ENCODE data around the gene ZNF695. TPM values are rescaled to one million over a fixed set of nuclear protein-coding genes. Genes with fewer than 3 reads are reported as not detected.

The ZNF695 gene
- 1 to 10 TPM; 1.2 to 5.3 TPM for total RNA-seq

- no peaks in the 10 kb centered on the region for H3K4me1 ChIP-seq
- intact Hi-C loops (cut with DNase I), result no loop called here
- H3K27me3 ChIP-seq, result no peaks in the 10 kb centered on the region
- peak within 1 kb of the TSS; percentile 56 for H3K4me3 ChIP-seq
- DNase-seq, result peak; percentile 93
- no peaks in the 10 kb centered on the region for H3K36me3 ChIP-seq
- no peak within 1 kb of the TSS for H3K27ac ChIP-seq
- H3K9me3 ChIP-seq, result peaks cover 4% of the 10 kb centered on the region
- TF ChIP-seq CTCF (IDR thresholded peaks at IDR 0.05), result no peak
- peak within 1 kb of the TSS; percentile 34 to 51 for H3K9ac ChIP-seq (ENCODE audit: low read depth in 2 of 2, low read length in 2 of 2)
These were observed at the start of gene ZNF695 for GRCh38 chr1:247007511-247008405. Gene ZNF695, minus strand, starts transcription at chr1:247008057. Its CDS starts 149 bp downstream, at chr1:247007908.

DNA sequence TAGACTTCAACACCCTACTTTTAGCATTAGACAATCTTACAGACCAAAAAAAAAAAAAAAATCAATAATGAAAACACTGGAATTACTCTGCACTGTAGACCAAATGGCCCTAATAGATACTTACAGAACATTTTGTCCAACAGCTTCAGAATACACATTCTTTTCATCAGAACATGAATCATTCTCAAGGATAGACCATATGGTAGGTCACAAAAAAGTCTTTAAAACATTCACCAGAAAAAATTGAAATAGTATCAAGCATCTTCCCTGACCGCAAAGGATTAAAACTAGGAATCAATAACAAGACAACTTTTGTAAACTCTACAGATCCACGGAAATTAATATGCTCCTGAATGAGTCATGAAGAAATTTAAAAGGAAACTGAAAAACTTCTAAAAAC is 48.2 kb upstream of the ZNF695 start:
- Histone ChIP-seq H3K9ac (ENCODE audit: low read depth in 2 of 2, low read length in 2 of 2) (no peak overlapping the region), H3K9me3 (no peaks in the 10 kb centered on the region), H3K27ac (no peak overlapping the region), H3K4me1 (no peaks in the 10 kb centered on the region), H3K36me3 (no peaks in the 10 kb centered on the region), H3K4me3 (no peak overlapping the region), H3K27me3 (no peaks in the 10 kb centered on the region)
- intact Hi-C loops (cut with DNase I), result no loop called here
- DNase-seq, result no peak
- TF ChIP-seq CTCF (IDR thresholded peaks at IDR 0.05), result no peak

DNA sequence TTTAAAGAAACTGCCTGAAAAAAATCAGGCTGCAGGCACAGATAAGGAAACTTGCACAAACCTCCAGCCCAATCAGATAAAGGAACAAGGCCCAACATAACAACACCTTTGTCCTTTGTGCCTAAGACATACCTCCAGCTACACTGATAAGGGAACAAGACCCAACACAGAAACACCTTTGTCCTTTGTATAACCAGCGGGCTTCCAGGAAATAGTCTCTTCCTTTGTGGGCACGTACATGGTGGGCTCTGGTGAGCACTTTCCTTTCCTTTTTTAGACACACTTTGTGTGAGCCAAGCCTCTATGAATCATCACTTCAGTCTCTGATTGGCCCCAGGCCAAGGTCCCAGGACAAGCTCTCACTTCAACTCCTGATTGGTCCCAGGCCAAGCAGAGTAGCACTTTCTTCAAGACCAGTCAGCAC is 47.1 kb upstream of the ZNF695 start:
- intact Hi-C loops (cut with DNase I), result no loop called here
- Histone ChIP-seq H3K27me3 (no peaks in the 10 kb centered on the region), H3K9ac (ENCODE audit: low read depth in 2 of 2, low read length in 2 of 2) (no peak overlapping the region), H3K36me3 (no peaks in the 10 kb centered on the region), H3K4me3 (no peak overlapping the region), H3K4me1 (no peaks in the 10 kb centered on the region), H3K9me3 (no peaks in the 10 kb centered on the region), H3K27ac (no peak overlapping the region)
- TF ChIP-seq CTCF (IDR thresholded peaks at IDR 0.05), result no peak
- DNase-seq, result peak; percentile 24

DNA sequence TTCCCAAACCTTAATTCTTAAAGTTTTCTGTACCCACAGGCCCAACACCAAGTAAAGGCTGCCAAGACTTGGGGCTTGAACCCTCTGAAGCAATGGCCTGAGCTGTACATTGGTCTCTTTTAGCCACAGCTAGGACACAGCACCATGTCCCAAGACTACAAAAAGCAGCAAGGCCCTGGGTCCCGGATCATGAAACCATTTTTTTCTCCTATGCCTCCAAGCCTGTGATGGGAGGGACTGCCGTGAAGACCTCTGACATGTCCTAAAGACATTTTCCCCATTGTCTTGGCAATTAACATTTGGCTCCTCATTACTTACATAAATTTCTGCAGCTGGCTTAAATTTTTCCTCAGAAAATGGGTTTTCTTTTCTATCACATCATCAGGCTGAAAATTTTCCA is 39.8 kb upstream of the ZNF695 start:
- intact Hi-C loops (cut with DNase I), result no loop called here
- Histone ChIP-seq H3K36me3 (no peaks in the 10 kb centered on the region), H3K4me1 (no peaks in the 10 kb centered on the region), H3K4me3 (no peak overlapping the region), H3K27me3 (no peaks in the 10 kb centered on the region), H3K9ac (ENCODE audit: low read depth in 2 of 2, low read length in 2 of 2) (no peak overlapping the region), H3K9me3 (peaks cover 5% of the 10 kb centered on the region), H3K27ac (no peak overlapping the region)
- no peak for DNase-seq
- no peak for TF ChIP-seq CTCF (IDR thresholded peaks at IDR 0.05)

DNA sequence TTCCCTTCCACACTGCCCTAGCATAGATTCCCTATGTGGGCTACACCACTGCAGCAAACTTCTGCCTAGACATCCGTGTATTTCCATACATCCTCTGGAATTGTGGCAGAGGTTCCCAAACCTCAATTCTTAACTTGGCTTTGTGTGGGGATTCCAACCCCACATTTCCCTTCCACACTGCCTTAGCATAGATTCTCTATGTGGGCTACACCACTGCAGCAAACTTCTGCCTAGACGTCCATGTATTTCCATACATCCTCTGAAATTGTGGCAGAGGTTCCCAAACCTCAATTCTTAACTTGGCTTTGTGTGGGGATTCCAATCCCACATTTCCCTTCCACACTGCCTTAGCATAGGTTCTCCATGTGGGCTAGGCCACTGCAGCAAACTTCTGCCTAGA is 39.4 kb upstream of the ZNF695 start:
- DNase-seq, result no peak
- no peak overlapping the region for H3K27ac ChIP-seq
- no peaks in the 10 kb centered on the region for H3K27me3 ChIP-seq
- H3K4me1 ChIP-seq, result no peaks in the 10 kb centered on the region
- no peaks in the 10 kb centered on the region for H3K36me3 ChIP-seq
- H3K9me3 ChIP-seq, result peaks cover 5% of the 10 kb centered on the region
- intact Hi-C loops (cut with DNase I), result no loop called here
- TF ChIP-seq CTCF (IDR thresholded peaks at IDR 0.05), result no peak
- H3K9ac ChIP-seq (ENCODE audit: low read depth in 2 of 2, low read length in 2 of 2), result no peak overlapping the region
- no peak overlapping the region for H3K4me3 ChIP-seq

Measured in colonic mucosa (tissue), 4 donors.